ENCODE data around the gene SMPD1. TPM values are rescaled to one million over a fixed set of nuclear protein-coding genes. Genes with fewer than 3 reads are reported as not detected.

Gene SMPD1
- polyA plus RNA-seq, 3 donors: 4.2 to 22.6 (median 4.9) TPM

DNA sequence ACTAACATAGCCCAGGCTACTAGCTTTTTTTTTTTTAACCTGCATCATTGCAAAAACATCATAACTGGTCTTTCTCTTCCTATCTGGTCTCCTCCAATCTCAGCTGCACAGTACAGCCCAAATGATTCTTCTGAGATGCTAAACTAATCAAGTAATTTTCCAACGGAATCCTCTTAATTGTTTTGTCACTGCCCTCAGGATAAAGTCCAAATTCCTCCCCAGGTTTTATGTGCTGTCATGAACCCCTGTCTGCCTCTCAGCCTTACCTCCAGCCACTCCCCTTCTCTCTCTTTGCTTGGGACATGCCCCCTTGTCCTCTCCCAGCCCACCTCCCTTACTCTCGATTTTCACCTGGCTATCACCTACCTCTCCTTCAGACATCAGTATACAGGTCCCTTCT lies 16.1 kb downstream of the SMPD1 start:
- Mint-ChIP-seq H3K4me1 (peaks cover 11% of the 10 kb centered on the region), H3K27ac (no peak overlapping the region), H3K9me3 (no peaks in the 10 kb centered on the region), H3K36me3 (no peaks in the 10 kb centered on the region), H3K4me3 (no peak overlapping the region), H3K27me3 (ENCODE audit: low read depth in 3 of 3) (peaks cover 0 to 2% (median 1%) of the 10 kb centered on the region in 3 donors)
- WGBS (ENCODE audit: insufficient coverage): 89% methylated on average over 2 of the region's 2 CpGs
- no peaks in the 10 kb centered on the region for H4K20me1 ChIP-seq (ENCODE audit: insufficient read depth, low read length)
- no peak overlapping the region for H2AFZ ChIP-seq (ENCODE audit: insufficient read depth, low read depth, low read length, poor library complexity, severe bottlenecking)
- no peaks in the 10 kb centered on the region for H3K9me3 ChIP-seq (replicated peaks in 1 of 2; ENCODE audit: control insufficient read depth in 1 of 2, insufficient read depth in 1 of 2, low read length in 2 of 2)
- intact Hi-C loops (cut with micrococcal nuclease): no loop called here
- H3K4me2 ChIP-seq (replicated peaks; ENCODE audit: extremely low read depth, low read length, poor library complexity, severe bottlenecking): no peak overlapping the region
- H3K9ac ChIP-seq (ENCODE audit: insufficient read depth, low read length, poor library complexity, severe bottlenecking): no peak overlapping the region
- H3K79me2 ChIP-seq (ENCODE audit: insufficient read depth, low read length): no peaks in the 10 kb centered on the region
- peaks cover 6 to 9% of the 10 kb centered on the region in 2 donors for H3K4me1 ChIP-seq (ENCODE audit: control insufficient read depth in 1 of 2, insufficient read depth in 2 of 2, low read length in 2 of 2)
- no peak overlapping the region for H3K27ac ChIP-seq (ENCODE audit: low read depth in 1 of 2, low read length in 2 of 2)
- no peak for DNase-seq
- no peak overlapping the region for H3K4me3 ChIP-seq (replicated peaks in 1 of 3; ENCODE audit: low read depth in 2 of 3, low read length in 3 of 3)
- H3K27me3 ChIP-seq (ENCODE audit: control insufficient read depth in 2 of 2, insufficient read depth in 2 of 2, low read length in 2 of 2): no peaks in the 10 kb centered on the region
- no peaks in the 10 kb centered on the region for H3K36me3 ChIP-seq (replicated peaks in 1 of 2; ENCODE audit: control insufficient read depth in 1 of 2, insufficient read depth in 2 of 2, low read length in 2 of 2)
- TF ChIP-seq, protein P1, sequence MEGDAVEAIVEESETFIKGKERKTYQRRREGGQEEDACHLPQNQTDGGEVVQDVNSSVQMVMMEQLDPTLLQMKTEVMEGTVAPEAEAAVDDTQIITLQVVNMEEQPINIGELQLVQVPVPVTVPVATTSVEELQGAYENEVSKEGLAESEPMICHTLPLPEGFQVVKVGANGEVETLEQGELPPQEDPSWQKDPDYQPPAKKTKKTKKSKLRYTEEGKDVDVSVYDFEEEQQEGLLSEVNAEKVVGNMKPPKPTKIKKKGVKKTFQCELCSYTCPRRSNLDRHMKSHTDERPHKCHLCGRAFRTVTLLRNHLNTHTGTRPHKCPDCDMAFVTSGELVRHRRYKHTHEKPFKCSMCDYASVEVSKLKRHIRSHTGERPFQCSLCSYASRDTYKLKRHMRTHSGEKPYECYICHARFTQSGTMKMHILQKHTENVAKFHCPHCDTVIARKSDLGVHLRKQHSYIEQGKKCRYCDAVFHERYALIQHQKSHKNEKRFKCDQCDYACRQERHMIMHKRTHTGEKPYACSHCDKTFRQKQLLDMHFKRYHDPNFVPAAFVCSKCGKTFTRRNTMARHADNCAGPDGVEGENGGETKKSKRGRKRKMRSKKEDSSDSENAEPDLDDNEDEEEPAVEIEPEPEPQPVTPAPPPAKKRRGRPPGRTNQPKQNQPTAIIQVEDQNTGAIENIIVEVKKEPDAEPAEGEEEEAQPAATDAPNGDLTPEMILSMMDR (IDR thresholded peaks at IDR 0.05): no peak

DNA sequence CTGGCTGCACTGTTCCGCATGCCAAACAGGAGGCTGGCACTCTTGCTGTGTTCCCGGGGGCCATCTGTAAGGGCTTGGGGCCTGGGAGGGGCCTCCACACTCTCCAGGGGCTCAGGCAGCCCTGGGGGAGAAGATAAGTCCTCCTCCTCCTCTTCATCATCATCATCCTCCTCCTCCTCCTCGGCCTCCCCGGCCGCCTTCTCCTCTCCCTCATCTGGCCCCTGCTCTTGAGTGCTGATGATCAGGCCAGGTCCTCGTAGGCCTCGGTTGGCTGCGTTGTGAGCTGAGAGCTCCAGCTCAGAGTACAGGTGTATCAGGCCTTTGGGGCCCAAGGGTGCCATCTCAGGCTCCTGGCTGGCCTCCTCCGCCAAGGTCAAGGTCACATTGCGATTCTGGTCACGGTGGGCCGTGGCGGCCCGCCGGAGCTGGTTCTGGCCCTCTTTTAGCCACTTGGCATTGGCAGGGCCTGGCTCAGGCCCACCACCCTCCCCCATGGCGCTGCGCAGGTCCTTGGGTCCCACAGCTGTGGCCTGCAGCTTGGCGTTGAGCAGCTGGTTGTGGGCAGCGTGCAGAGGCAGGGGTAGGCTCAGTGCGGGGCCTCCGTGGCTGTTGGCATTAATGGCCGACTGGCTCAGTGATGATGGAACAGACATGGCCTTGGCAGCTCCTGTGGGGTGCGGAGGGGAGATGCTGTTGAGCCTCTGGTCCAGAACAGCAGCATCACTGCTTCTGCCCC lies 20.6 kb downstream of the SMPD1 start:
- Histone ChIP-seq H3K9ac (ENCODE audit: insufficient read depth, low read length, poor library complexity, severe bottlenecking) (no peak overlapping the region), H3K36me3 (replicated peaks in 1 of 2; ENCODE audit: control insufficient read depth in 1 of 2, insufficient read depth in 2 of 2, low read length in 2 of 2) (no peaks in the 10 kb centered on the region), H2AFZ (ENCODE audit: insufficient read depth, low read depth, low read length, poor library complexity, severe bottlenecking) (no peak overlapping the region), H3K4me3 (replicated peaks in 1 of 3; ENCODE audit: low read depth in 2 of 3, low read length in 3 of 3) (no peak overlapping the region), H3K27ac (ENCODE audit: low read depth in 1 of 2, low read length in 2 of 2) (no peak overlapping the region), H3K9me3 (replicated peaks in 1 of 2; ENCODE audit: control insufficient read depth in 1 of 2, insufficient read depth in 1 of 2, low read length in 2 of 2) (no peaks in the 10 kb centered on the region), H4K20me1 (ENCODE audit: insufficient read depth, low read length) (no peaks in the 10 kb centered on the region), H3K79me2 (ENCODE audit: insufficient read depth, low read length) (no peaks in the 10 kb centered on the region), H3K4me1 (ENCODE audit: control insufficient read depth in 1 of 2, insufficient read depth in 2 of 2, low read length in 2 of 2) (peaks cover 16% of the 10 kb centered on the region in 2 donors), H3K4me2 (replicated peaks; ENCODE audit: extremely low read depth, low read length, poor library complexity, severe bottlenecking) (no peak overlapping the region), H3K27me3 (ENCODE audit: control insufficient read depth in 2 of 2, insufficient read depth in 2 of 2, low read length in 2 of 2) (no peaks in the 10 kb centered on the region)
- WGBS (ENCODE audit: insufficient coverage): over 99% methylated on average over 23 of the region's 23 CpGs
- H3K4me3 Mint-ChIP-seq: no peak overlapping the region
- H3K9me3 Mint-ChIP-seq: no peaks in the 10 kb centered on the region
- no peaks in the 10 kb centered on the region for H3K4me1 Mint-ChIP-seq
- peaks cover 0 to 3% (median 2%) of the 10 kb centered on the region in 3 donors for H3K27me3 Mint-ChIP-seq (ENCODE audit: low read depth in 3 of 3)
- H3K36me3 Mint-ChIP-seq: no peaks in the 10 kb centered on the region
- H3K27ac Mint-ChIP-seq: no peak overlapping the region
- no peak for DNase-seq
- TF ChIP-seq, protein P1 (IDR thresholded peaks at IDR 0.05): no peak
- intact Hi-C loops (cut with micrococcal nuclease): no loop called here

All from CD14-positive monocyte (primary cell).